Activated B cell treated with CpG ODN at 0.5 μM for 24 hours (primary cell): ENCODE measurements around the gene BCAS3. TPM values are rescaled to one million over a fixed set of nuclear protein-coding genes. Genes with fewer than 3 reads are reported as not detected.

Source experiments
- ATAC-seq: fragments of 200-7000 bp; cut with Tn5 transposase; one replicate; pipeline ENCODE4 v1.10.0; 2021; ENCODE audit warnings: low read depth, mild to moderate bottlenecking, moderate library complexity
- CTCF ChIA-PET: fragments of 350-600 bp; sonication (Branson Sonifier 250); formaldehyde crosslinking; loops from one replicate; lab custom pipeline; 2021; ENCODE audit warnings: antibody characterized with exemption; lab: Charles Lee
- POLR2A ChIA-PET: fragments of 350-600 bp; sonication (Branson Sonifier 250); formaldehyde crosslinking; loops from one replicate; lab custom pipeline; 2021; ENCODE audit warnings: antibody characterized with exemption; lab: Charles Lee
- DNase-seq: peaks from one replicate; pipeline ENCODE4 v3.0.0; 2022
- H3K27ac Mint-ChIP-seq: one replicate; pipeline ENCODE4 v1.8.0; 2020; ENCODE audit warnings: mixed read lengths
- H3K27me3 Mint-ChIP-seq: one replicate; pipeline ENCODE4 v1.8.0; 2021; ENCODE audit warnings: mixed read lengths
- H3K36me3 Mint-ChIP-seq: one replicate; pipeline ENCODE4 v1.8.0; 2021; ENCODE audit warnings: low read depth, mixed read lengths
- H3K4me1 Mint-ChIP-seq: one replicate; pipeline ENCODE4 v1.8.0; 2021; ENCODE audit warnings: mixed read lengths
- H3K4me3 Mint-ChIP-seq: one replicate; pipeline ENCODE4 v1.8.0; 2020; ENCODE audit warnings: mild to moderate bottlenecking, mixed read lengths
- H3K9me3 Mint-ChIP-seq: one replicate; pipeline ENCODE4 v1.8.0; 2020; ENCODE audit warnings: mixed read lengths
- CTCF ChIP-seq: fragments of 200-600 bp; IDR thresholded peaks from one replicate; pipeline ENCODE4 v1.8.0; 2022; ENCODE audit warnings: antibody characterized with exemption, mild to moderate bottlenecking
- intact Hi-C: fragments of 100-400 bp; cut with micrococcal nuclease; formaldehyde crosslinking; loops from one replicate; pipeline ENCODE4 v1.15.1; 2024
- total RNA-seq: library from RNA; stranded (reverse); gene quantifications from 2 replicates; pipeline ENCODE4 v1.2.3, GENCODE V29; 2022

BCAS3 gene
- total RNA-seq, 1 donor from 2014 or later = 37.5 TPM

- Mint-ChIP-seq H3K4me3 (no peak overlapping the region), H3K4me1 (no peaks in the 10 kb centered on the region), H3K27me3 (no peaks in the 10 kb centered on the region), H3K36me3 (peaks cover 2% of the 10 kb centered on the region), H3K27ac (no peak overlapping the region), H3K9me3 (no peaks in the 10 kb centered on the region)
- ATAC-seq (no peak), DNase-seq (no peak)
- ChIA-PET POLR2A (interaction anchor here (0.6 kb wide), 1 partner anchor 25 kb away, joined by 5 read pairs; no protein-coding TSS in a partner anchor), CTCF (no interaction called here)
- intact Hi-C loops = no loop called here
- no peak for TF ChIP-seq CTCF
Observed at GRCh38 chr17:61205401-61205800, 527.8 kb downstream of the BCAS3 start.

GRCh38 chr17:61205931-61206330, 528.3 kb downstream of the BCAS3 start:
- DNase-seq = no peak
- intact Hi-C loops = no loop called here
- Mint-ChIP-seq H3K4me3 (no peak overlapping the region), H3K27me3 (no peaks in the 10 kb centered on the region), H3K4me1 (no peaks in the 10 kb centered on the region), H3K36me3 (peaks cover 2% of the 10 kb centered on the region), H3K27ac (no peak overlapping the region), H3K9me3 (no peaks in the 10 kb centered on the region)
- no peak for ATAC-seq
- CTCF ChIA-PET = no interaction called here
- no peak for TF ChIP-seq CTCF
- POLR2A ChIA-PET = no interaction called here

- DNase-seq (no peak), ATAC-seq (no peak)
- Mint-ChIP-seq H3K36me3 (no peaks in the 10 kb centered on the region), H3K4me3 (no peak overlapping the region), H3K9me3 (no peaks in the 10 kb centered on the region), H3K27me3 (no peaks in the 10 kb centered on the region), H3K27ac (no peak overlapping the region), H3K4me1 (no peaks in the 10 kb centered on the region)
- CTCF ChIA-PET = no interaction called here
- TF ChIP-seq CTCF = no peak
- intact Hi-C loops = no loop called here
- POLR2A ChIA-PET = no interaction called here
Observed at GRCh38 chr17:61206922-61207321, 529.3 kb downstream of the BCAS3 start.

- Mint-ChIP-seq H3K4me3 (no peak overlapping the region), H3K4me1 (no peaks in the 10 kb centered on the region), H3K27me3 (no peaks in the 10 kb centered on the region), H3K9me3 (no peaks in the 10 kb centered on the region), H3K27ac (no peak overlapping the region), H3K36me3 (no peaks in the 10 kb centered on the region)
- TF ChIP-seq CTCF = no peak
- intact Hi-C loops = no loop called here
- DNase-seq (no peak), ATAC-seq (no peak)
- POLR2A ChIA-PET = no interaction called here
- CTCF ChIA-PET = no interaction called here
Observed at GRCh38 chr17:61208301-61209105, 530.9 kb downstream of the BCAS3 start.

GRCh38 chr17:61209106-61209439, 531.4 kb downstream of the BCAS3 start:
- no peaks in the 10 kb centered on the region for H3K36me3 Mint-ChIP-seq
- no peak for TF ChIP-seq CTCF
- intact Hi-C loops = no loop called here

More at GRCh38 chr17:61209106-61209439, 531.4 kb downstream of the BCAS3 start:
- no peak for ATAC-seq
- Mint-ChIP-seq H3K4me3 (no peak overlapping the region), H3K27ac (no peak overlapping the region), H3K27me3 (no peaks in the 10 kb centered on the region), H3K9me3 (no peaks in the 10 kb centered on the region), H3K4me1 (no peaks in the 10 kb centered on the region)
- DNase-seq = no peak
- ChIA-PET CTCF (no interaction called here), POLR2A (no interaction called here)
